Raji (cell line): ENCODE measurements around the gene AHSP.

Experiments
- POLR2A ChIP-seq: IDR thresholded peaks from 2 replicates; pipeline ENCODE4 v1.6.1; 2011; ENCODE audit warnings: low read depth, low read length, control low read depth; ENCODE audit not compliant: insufficient read depth

Gene AHSP

DNA sequence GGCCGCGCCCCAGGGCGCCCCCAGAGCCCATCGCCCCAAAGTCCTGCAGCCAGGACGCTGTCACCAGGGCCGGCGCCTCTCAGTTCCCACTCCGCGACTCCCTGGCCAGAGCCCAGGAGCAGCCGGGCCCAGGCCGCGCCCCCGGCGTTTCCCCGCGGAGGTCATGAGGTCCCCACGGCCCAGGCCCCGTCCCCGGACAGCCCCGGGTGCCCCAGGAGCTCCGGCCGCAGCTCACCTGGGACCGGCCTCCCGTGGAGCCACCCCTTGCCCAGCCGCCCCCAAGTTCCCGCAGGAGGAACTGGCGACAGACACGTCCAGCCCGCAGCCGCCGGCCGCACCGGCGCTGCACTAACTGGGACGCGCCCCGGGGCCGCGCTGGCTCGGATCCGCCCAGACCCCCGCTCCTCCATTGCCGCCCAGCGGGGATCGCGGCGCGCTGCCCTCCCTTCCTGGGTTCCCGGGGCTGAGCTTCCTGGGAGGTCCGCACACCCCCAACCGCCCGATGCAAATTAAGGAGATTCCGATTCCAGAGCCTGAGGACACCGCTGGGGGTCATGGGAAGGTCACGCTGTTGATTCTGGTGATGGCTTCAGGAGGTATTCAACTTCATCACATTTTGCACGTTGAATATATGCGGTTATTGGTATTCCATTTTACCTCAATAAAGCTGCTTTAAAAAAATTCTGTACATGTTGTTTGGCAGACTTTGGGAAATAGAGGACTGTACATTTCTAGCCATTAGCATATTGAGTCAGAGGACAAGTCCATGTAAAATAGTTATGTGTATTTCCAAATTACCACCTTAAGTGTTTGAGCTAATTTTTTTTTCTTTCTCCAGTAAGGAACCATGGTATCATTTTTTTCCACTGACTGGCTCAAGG is 9.9 kb downstream of the AHSP start:
- TF ChIP-seq POLR2A, result no peak

DNA sequence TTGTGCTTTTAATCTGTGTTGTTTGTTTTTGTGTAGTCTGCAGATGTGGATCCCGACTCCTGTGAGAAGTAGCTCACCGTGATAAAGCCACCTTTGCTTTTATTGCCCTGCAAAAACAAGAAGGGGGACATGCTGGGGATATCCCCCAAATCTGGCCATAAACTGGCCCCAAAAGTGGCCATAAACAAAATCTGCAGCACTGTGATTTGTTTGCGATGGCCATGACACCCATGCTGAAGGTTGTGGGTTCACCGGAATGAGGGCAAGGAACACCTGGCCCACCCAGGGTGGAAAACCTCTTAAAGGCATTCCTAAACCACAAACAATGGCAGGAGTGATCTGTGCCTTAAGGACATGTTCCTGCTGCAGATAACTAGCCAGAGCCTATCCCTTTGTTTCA is 15.1 kb downstream of the AHSP start:
- TF ChIP-seq POLR2A, result no peak

GRCh38 chr16:31561426-31562233 is 33.9 kb downstream of the AHSP start:
- no peak for TF ChIP-seq POLR2A

DNA sequence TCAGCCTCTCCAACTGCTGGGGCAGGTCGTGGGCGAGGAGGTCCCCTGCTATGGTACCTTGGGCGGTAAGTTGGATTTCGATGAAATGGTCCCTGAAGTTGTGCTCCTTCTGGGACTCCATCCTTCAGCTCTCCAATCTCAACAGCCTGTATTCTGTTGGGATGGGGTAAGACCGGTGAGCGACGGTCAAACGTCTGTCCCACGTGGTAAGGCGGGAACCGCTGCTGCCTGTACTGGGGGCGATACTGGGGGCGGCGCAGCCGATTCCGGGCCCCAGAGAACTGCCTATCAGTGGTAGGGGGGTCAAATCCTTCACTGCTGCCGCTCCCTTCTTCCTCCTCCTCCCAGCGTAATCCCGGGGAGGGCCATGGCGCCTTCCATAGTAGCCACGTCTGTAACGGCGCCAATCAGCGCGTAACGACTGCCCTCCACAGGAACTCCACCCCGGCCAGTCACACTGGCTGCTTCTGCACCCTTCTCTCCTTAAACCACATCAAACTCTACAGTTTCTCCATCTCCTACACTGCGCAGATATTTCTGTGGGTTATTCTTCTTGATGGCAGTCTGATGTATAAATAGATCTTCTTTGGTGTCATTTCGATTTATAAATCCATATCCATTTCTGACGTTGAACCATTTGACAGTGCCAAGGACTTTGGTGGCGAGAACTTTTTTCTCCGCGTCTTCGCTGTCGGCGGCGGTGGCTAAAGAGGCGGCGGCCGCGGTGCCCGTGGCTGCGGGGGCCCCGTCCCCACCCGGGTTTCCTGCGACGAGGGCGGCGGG is 41.1 kb downstream of the AHSP start:
- TF ChIP-seq POLR2A, result no peak

- no peak for TF ChIP-seq POLR2A
Measured at GRCh38 chr16:31569360-31569717, 41.6 kb downstream of the AHSP start.

GRCh38 chr16:31572821-31573220 is 45.1 kb downstream of the AHSP start:
- no peak for TF ChIP-seq POLR2A

- no peak for TF ChIP-seq POLR2A
Measured at GRCh38 chr16:31577411-31577810, 49.7 kb downstream of the AHSP start.
